ENCODE measurements around the gene TSPAN18. TPM values are rescaled to one million over a fixed set of nuclear protein-coding genes. Genes with fewer than 3 reads are reported as not detected.

Gene TSPAN18
- total RNA-seq, 4 donors from 2014 or later, result 27.7 to 70.1 (median 50.2) TPM

- no peaks in the 10 kb centered on the region for H3K36me3 ChIP-seq
- peaks cover 0 to 7% (median 0%) of the 10 kb centered on the region in 4 donors for H3K9me3 ChIP-seq
- peaks cover 34 to 61% (median 57%) of the 10 kb centered on the region in 4 donors for H3K4me1 ChIP-seq
- TF ChIP-seq CTCF (IDR thresholded peaks at IDR 0.05), result no peak
- no peak for TF ChIP-seq POLR2A (IDR thresholded peaks at IDR 0.05; ENCODE audit: low read depth)
- TF ChIP-seq POLR2AphosphoS5 (IDR thresholded peaks at IDR 0.05), result no peak
- no peak for TF ChIP-seq EP300 (IDR thresholded peaks at IDR 0.05)
- no peak overlapping the region for H3K4me3 ChIP-seq
- DNase-seq (ENCODE audit: extremely low spot score), result no peak
- no CpG with 5 or more reads among the region's 4 CpGs for WGBS
- intact Hi-C loops (cut with DNase I), result no loop called here
- no peaks in the 10 kb centered on the region for H3K27me3 ChIP-seq
- no peak overlapping the region for H3K27ac ChIP-seq (replicated peaks in 1 of 4)
Observed at GRCh38 chr11:44849424-44849823, 122.7 kb downstream of the TSPAN18 start.

GRCh38 chr11:44849922-44850321 lies 123.2 kb downstream of the TSPAN18 start:
- intact Hi-C loops (cut with DNase I), result no loop called here
- peaks cover 0 to 7% (median 0%) of the 10 kb centered on the region in 4 donors for H3K9me3 ChIP-seq
- WGBS, result 75% methylated on average over 7 of the region's 8 CpGs
- no peak for DNase-seq (ENCODE audit: extremely low spot score)
- H3K27me3 ChIP-seq, result no peaks in the 10 kb centered on the region
- TF ChIP-seq CTCF (IDR thresholded peaks at IDR 0.05), result no peak
- TF ChIP-seq EP300 (IDR thresholded peaks at IDR 0.05), result no peak
- TF ChIP-seq POLR2A (IDR thresholded peaks at IDR 0.05; ENCODE audit: low read depth), result no peak
- TF ChIP-seq POLR2AphosphoS5 (IDR thresholded peaks at IDR 0.05), result no peak
- H3K36me3 ChIP-seq, result no peaks in the 10 kb centered on the region
- peaks cover 36 to 63% (median 61%) of the 10 kb centered on the region in 4 donors for H3K4me1 ChIP-seq
- H3K4me3 ChIP-seq, result no peak overlapping the region
- H3K27ac ChIP-seq (replicated peaks in 1 of 4), result no peak overlapping the region

GRCh38 chr11:44851496-44851895 lies 124.7 kb downstream of the TSPAN18 start:
- no peak overlapping the region for H3K4me3 ChIP-seq
- H3K4me1 ChIP-seq, result peaks cover 36 to 62% (median 57%) of the 10 kb centered on the region in 4 donors
- intact Hi-C loops (cut with DNase I), result no loop called here
- no peaks in the 10 kb centered on the region for H3K27me3 ChIP-seq
- WGBS, result 85% methylated on average over 5 of the region's 5 CpGs
- H3K9me3 ChIP-seq, result peaks cover 0 to 7% (median 0%) of the 10 kb centered on the region in 4 donors
- TF ChIP-seq POLR2AphosphoS5 (IDR thresholded peaks at IDR 0.05), result no peak
- TF ChIP-seq CTCF (IDR thresholded peaks at IDR 0.05), result no peak
- no peak for TF ChIP-seq POLR2A (IDR thresholded peaks at IDR 0.05; ENCODE audit: low read depth)
- no peak for TF ChIP-seq EP300 (IDR thresholded peaks at IDR 0.05)
- no peaks in the 10 kb centered on the region for H3K36me3 ChIP-seq
- peak overlapping the region; percentile 13 to 39 (median 30) for H3K27ac ChIP-seq (replicated peaks in 1 of 4)
- no peak for DNase-seq (ENCODE audit: extremely low spot score)

DNA sequence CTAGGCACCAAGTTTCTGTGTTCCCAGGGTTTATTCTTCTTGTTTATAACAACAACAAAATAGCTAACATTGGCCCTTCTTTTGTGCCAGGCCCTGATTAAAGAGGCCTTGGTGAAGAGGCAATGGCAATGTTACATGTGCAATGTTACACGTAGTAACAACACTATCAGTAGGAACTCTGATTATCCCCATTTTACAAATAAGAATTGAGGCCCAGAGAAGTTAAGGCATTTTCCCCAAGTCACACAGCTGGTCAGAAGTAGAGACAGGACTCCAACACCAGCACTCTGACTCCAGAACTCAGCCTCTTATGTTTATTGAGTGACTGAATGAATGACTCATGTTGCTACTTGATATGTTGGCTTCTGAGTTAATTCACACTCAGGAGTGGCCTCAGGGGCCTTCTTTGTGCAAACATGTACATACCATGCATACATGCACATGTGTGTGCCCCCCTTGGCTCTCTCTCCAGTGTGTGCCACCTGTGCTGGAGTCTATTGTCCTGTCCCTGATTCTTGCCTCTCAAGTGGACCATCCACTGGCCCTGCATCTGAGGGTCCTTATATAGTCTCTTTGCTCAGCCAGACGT lies 125.5 kb downstream of the TSPAN18 start:
- Histone ChIP-seq H3K27me3 (no peaks in the 10 kb centered on the region), H3K27ac (replicated peaks in 1 of 4) (peak overlapping the region in 3 of 4 donors; percentile 92 to 95 (median 95)), H3K4me3 (no peak overlapping the region), H3K9me3 (peaks cover 0 to 1% (median 0%) of the 10 kb centered on the region in 4 donors), H3K36me3 (no peaks in the 10 kb centered on the region), H3K4me1 (peaks cover 40 to 64% (median 61%) of the 10 kb centered on the region in 4 donors)
- TF ChIP-seq CTCF (IDR thresholded peaks at IDR 0.05) (no peak), EP300 (IDR thresholded peaks at IDR 0.05) (no peak), POLR2AphosphoS5 (IDR thresholded peaks at IDR 0.05) (no peak), POLR2A (IDR thresholded peaks at IDR 0.05; ENCODE audit: low read depth) (no peak)
- 75% methylated on average over 2 of the region's 2 CpGs for WGBS
- DNase-seq (ENCODE audit: extremely low spot score), result no peak
- intact Hi-C loops (cut with DNase I), result no loop called here
